ENCODE results near the gene TMEM131L.

DNA sequence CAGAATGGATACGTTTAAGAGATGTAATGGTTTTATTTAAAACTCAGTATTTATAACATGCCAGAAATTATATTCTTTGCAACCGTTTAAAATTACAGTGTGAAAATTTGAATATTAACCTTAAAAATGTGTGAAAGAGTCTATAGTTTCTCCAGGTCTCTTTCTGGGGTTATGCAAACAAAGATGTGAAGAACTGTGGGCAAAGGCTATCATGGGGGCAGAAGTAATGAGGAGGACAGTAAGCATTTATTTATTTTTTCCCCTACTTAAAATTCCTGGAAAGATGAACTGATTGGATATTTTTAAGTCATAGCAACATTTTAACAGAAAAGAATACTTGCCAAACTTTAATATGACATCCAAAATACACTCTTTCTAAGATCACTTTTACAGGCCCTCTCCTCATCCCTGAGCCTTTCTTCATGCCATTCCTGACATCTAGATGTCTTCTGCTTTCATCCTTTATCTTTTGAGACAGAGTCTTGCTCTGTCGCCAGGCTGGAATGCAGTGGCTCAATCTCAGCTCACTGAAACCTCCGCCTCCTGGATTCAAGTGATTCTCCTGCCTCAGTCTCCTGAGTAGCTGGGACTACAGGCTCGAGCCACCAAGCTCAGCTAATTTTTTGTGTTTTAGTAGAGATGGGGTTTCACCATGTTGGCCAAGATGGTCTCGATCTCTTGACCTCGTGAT is 46.1 kb downstream of the TMEM131L start:
- no peak for TF ChIP-seq CTCF (IDR thresholded peaks at IDR 0.05; ENCODE audit: insufficient read depth, low read depth, low read length)
- no peak for TF ChIP-seq EZH2 (IDR thresholded peaks at IDR 0.05; ENCODE audit: insufficient read depth, low read length)

All from astrocyte (in vitro differentiated cells and primary cell).